Fibroblast of lung (primary cell): ENCODE results near the gene USPL1.

Source experiments
- EZH2 ChIP-seq: IDR thresholded peaks from 2 replicates; pipeline ENCODE4 v1.5.1; 2012; ENCODE audit warnings: low read length, control low read depth, mild to moderate bottlenecking; ENCODE audit errors: missing control alignments
- TF ChIP-seq, protein P1 (sequence below), 2 donors: IDR thresholded peaks in 1 of 2; conservative IDR thresholded peaks in 1 of 2; 1 replicate in 1 of 2; 2 replicates in 1 of 2; pipeline ENCODE4 v1.5.1; 2011 to 2012; ENCODE audit warnings: low read length in 2 of 2, control low read depth in 1 of 2, inconsistent platforms in 1 of 2, low read depth in 1 of 2, mild to moderate bottlenecking in 1 of 2

DNA sequence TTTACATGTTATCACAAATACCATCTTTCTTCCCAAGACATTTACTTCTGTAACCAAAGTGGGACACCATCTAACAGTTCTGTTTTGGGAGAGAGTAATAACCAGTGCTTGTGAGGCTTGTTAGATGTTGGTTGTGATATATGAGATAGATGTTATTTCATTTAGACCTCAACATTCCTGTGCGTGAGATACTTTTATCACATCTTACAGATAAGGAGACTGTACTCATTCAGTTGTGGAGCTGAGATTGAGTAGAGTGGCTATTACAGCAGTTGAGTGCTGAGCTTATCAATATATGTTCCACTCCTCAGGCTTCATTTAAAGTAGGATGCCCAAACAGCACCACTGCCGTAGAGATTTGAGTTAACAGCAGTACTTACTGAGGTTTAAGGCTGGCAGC is 43.1 kb downstream of the USPL1 start:
- no peak for TF ChIP-seq EZH2
- TF ChIP-seq, protein P1, sequence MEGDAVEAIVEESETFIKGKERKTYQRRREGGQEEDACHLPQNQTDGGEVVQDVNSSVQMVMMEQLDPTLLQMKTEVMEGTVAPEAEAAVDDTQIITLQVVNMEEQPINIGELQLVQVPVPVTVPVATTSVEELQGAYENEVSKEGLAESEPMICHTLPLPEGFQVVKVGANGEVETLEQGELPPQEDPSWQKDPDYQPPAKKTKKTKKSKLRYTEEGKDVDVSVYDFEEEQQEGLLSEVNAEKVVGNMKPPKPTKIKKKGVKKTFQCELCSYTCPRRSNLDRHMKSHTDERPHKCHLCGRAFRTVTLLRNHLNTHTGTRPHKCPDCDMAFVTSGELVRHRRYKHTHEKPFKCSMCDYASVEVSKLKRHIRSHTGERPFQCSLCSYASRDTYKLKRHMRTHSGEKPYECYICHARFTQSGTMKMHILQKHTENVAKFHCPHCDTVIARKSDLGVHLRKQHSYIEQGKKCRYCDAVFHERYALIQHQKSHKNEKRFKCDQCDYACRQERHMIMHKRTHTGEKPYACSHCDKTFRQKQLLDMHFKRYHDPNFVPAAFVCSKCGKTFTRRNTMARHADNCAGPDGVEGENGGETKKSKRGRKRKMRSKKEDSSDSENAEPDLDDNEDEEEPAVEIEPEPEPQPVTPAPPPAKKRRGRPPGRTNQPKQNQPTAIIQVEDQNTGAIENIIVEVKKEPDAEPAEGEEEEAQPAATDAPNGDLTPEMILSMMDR (conservative IDR thresholded peaks at IDR 0.05 in 1 of 2, IDR thresholded peaks at IDR 0.05 in 1 of 2; ENCODE audit: low read depth in 1 of 2, low read length in 2 of 2) = no peak
